ENCODE data around the gene C2CD4D.

The C2CD4D gene

GRCh38 chr1:151819976-151820623 lies 19.5 kb downstream of the C2CD4D start:
- Histone ChIP-seq H3K4me1 (ENCODE audit: insufficient read depth, low read length) (peaks cover 7% of the 10 kb centered on the region), H3K9me3 (ENCODE audit: insufficient read depth, low read depth, low read length) (no peaks in the 10 kb centered on the region), H3K9ac (ENCODE audit: low read depth, low read length) (no peak overlapping the region), H3K27ac (ENCODE audit: low read length) (no peak overlapping the region), H3K4me3 (ENCODE audit: low read length) (no peak overlapping the region), H3K36me3 (ENCODE audit: insufficient read depth, low read depth, low read length) (no peaks in the 10 kb centered on the region), H3K27me3 (ENCODE audit: insufficient read depth, low read length) (no peaks in the 10 kb centered on the region)

GRCh38 chr1:151819227-151819835 lies 20.3 kb downstream of the C2CD4D start:
- no peaks in the 10 kb centered on the region for H3K27me3 ChIP-seq (ENCODE audit: insufficient read depth, low read length)
- peaks cover 7% of the 10 kb centered on the region for H3K4me1 ChIP-seq (ENCODE audit: insufficient read depth, low read length)

GRCh38 chr1:151817353-151817730 lies 22.3 kb downstream of the C2CD4D start:
- H3K4me1 ChIP-seq (ENCODE audit: insufficient read depth, low read length), result peaks cover under 1% of the 10 kb centered on the region; the same call in 1 of the 2 replicates
- H3K27me3 ChIP-seq (ENCODE audit: insufficient read depth, low read length), result no peaks in the 10 kb centered on the region
- H3K9ac ChIP-seq (ENCODE audit: low read depth, low read length), result no peak overlapping the region
- no peaks in the 10 kb centered on the region for H3K9me3 ChIP-seq (ENCODE audit: insufficient read depth, low read depth, low read length)
- no peak overlapping the region for H3K4me3 ChIP-seq (ENCODE audit: low read length)
- no peak overlapping the region for H3K27ac ChIP-seq (ENCODE audit: low read length)
- H3K36me3 ChIP-seq (ENCODE audit: insufficient read depth, low read depth, low read length), result no peaks in the 10 kb centered on the region

More at GRCh38 chr1:151819227-151819835, 20.3 kb downstream of the C2CD4D start:
- Histone ChIP-seq H3K9ac (ENCODE audit: low read depth, low read length) (no peak overlapping the region), H3K4me3 (ENCODE audit: low read length) (no peak overlapping the region), H3K36me3 (ENCODE audit: insufficient read depth, low read depth, low read length) (no peaks in the 10 kb centered on the region), H3K9me3 (ENCODE audit: insufficient read depth, low read depth, low read length) (no peaks in the 10 kb centered on the region), H3K27ac (ENCODE audit: low read length) (no peak overlapping the region)

GRCh38 chr1:151816548-151817352 lies 22.9 kb downstream of the C2CD4D start:
- no peak overlapping the region for H3K27ac ChIP-seq (ENCODE audit: low read length)
- no peak overlapping the region for H3K9ac ChIP-seq (ENCODE audit: low read depth, low read length)
- H3K4me1 ChIP-seq (ENCODE audit: insufficient read depth, low read length), result no peaks in the 10 kb centered on the region
- no peaks in the 10 kb centered on the region for H3K9me3 ChIP-seq (ENCODE audit: insufficient read depth, low read depth, low read length)
- H3K4me3 ChIP-seq (ENCODE audit: low read length), result no peak overlapping the region
- H3K27me3 ChIP-seq (ENCODE audit: insufficient read depth, low read length), result no peaks in the 10 kb centered on the region
- H3K36me3 ChIP-seq (ENCODE audit: insufficient read depth, low read depth, low read length), result no peaks in the 10 kb centered on the region

GRCh38 chr1:151815716-151816327 lies 23.8 kb downstream of the C2CD4D start:
- H3K36me3 ChIP-seq (ENCODE audit: insufficient read depth, low read depth, low read length), result no peaks in the 10 kb centered on the region
- no peak overlapping the region for H3K4me3 ChIP-seq (ENCODE audit: low read length)
- H3K27ac ChIP-seq (ENCODE audit: low read length), result no peak overlapping the region
- H3K27me3 ChIP-seq (ENCODE audit: insufficient read depth, low read length), result no peaks in the 10 kb centered on the region
- no peak overlapping the region for H3K9ac ChIP-seq (ENCODE audit: low read depth, low read length)
- no peaks in the 10 kb centered on the region for H3K4me1 ChIP-seq (ENCODE audit: insufficient read depth, low read length)
- H3K9me3 ChIP-seq (ENCODE audit: insufficient read depth, low read depth, low read length), result no peaks in the 10 kb centered on the region

DNA sequence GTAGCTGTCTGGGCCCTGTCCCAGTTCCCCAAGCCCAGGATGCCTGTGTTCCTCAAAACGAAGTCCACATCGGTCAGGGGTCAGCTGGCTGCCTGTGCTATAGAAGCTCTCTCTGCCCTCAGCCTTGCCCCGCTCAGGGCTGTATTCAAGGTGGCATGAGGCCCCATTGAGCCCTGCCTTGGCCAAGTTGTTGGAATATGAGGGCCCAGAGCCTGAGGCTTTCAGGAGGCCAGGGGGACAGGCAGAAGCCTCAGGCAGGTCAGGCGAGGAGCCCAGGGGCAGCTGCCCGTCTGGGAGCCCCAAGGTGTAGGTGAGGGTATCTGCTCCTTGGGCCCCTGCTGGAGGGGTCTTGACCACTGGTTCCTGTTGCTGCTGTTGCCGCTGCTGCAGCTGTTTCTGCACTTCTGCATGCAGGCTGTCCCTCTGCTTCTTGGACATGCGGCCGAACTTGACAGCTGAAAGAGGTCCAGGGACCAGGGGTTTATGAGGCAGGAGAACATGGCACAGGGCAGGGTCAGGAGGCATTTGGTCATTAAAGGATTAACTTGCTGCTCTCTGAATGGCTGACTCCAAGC lies 24.6 kb downstream of the C2CD4D start:
- H3K9ac ChIP-seq (ENCODE audit: low read depth, low read length), result no peak overlapping the region
- no peaks in the 10 kb centered on the region for H3K9me3 ChIP-seq (ENCODE audit: insufficient read depth, low read depth, low read length)
- H3K4me3 ChIP-seq (ENCODE audit: low read length), result no peak overlapping the region
- no peaks in the 10 kb centered on the region for H3K36me3 ChIP-seq (ENCODE audit: insufficient read depth, low read depth, low read length)
- peaks cover 3% of the 10 kb centered on the region; the same call in 1 of the 2 replicates for H3K4me1 ChIP-seq (ENCODE audit: insufficient read depth, low read length)
- H3K27ac ChIP-seq (ENCODE audit: low read length), result no peak overlapping the region
- H3K27me3 ChIP-seq (ENCODE audit: insufficient read depth, low read length), result no peaks in the 10 kb centered on the region

DNA sequence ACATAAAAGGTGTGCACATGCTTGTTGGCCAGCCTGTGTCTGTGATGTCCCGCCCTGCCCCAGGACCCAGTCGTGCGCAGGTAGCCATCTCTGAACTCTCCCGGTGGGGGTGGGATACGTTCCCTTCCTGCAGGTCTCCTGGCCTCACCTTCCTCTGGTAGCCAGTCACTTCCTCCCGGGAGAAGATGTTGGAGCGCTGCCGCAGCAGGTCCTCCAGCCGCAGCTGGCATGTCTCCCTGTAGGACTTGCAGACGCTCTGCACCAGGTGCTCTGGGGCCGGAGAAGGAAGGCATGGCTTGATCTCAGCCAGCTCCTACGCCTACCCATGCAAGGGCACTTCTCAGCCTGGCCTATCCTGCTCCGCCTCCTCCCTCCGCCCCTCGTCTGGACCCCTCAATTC lies 25.2 kb downstream of the C2CD4D start:
- Histone ChIP-seq H3K9me3 (ENCODE audit: insufficient read depth, low read depth, low read length) (no peaks in the 10 kb centered on the region), H3K27me3 (ENCODE audit: insufficient read depth, low read length) (no peaks in the 10 kb centered on the region), H3K4me1 (ENCODE audit: insufficient read depth, low read length) (peaks cover 9% of the 10 kb centered on the region), H3K27ac (ENCODE audit: low read length) (no peak overlapping the region), H3K9ac (ENCODE audit: low read depth, low read length) (no peak overlapping the region), H3K4me3 (ENCODE audit: low read length) (no peak overlapping the region), H3K36me3 (ENCODE audit: insufficient read depth, low read depth, low read length) (no peaks in the 10 kb centered on the region)

GRCh38 chr1:151813271-151813977 lies 26.2 kb downstream of the C2CD4D start:
- Histone ChIP-seq H3K36me3 (ENCODE audit: insufficient read depth, low read depth, low read length) (no peaks in the 10 kb centered on the region), H3K27me3 (ENCODE audit: insufficient read depth, low read length) (no peaks in the 10 kb centered on the region), H3K4me1 (ENCODE audit: insufficient read depth, low read length) (peaks cover 11% of the 10 kb centered on the region), H3K4me3 (ENCODE audit: low read length) (no peak overlapping the region), H3K27ac (ENCODE audit: low read length) (no peak overlapping the region), H3K9ac (ENCODE audit: low read depth, low read length) (no peak overlapping the region), H3K9me3 (ENCODE audit: insufficient read depth, low read depth, low read length) (no peaks in the 10 kb centered on the region)

DNA sequence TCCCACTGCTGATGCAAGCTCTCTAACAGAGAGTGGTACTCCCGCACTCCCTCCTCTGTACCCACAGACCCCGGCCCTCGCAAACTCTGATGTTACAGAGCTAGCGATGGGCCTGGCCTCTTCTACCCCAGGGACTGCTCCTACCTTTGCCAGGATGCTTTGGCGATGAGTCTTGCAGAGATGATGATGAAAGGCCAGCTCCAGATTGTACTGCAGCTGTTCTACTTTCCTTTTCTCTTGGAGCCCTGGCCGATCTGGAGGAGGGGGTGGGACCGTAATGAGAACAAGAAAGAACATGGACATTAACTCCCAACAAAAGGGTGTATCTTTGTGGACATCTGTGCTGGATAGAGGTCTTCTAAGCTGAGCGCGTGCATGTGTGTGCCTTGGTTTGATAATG lies 28.4 kb downstream of the C2CD4D start:
- Histone ChIP-seq H3K36me3 (ENCODE audit: insufficient read depth, low read depth, low read length) (no peaks in the 10 kb centered on the region), H3K4me1 (ENCODE audit: insufficient read depth, low read length) (peaks cover 11% of the 10 kb centered on the region), H3K4me3 (ENCODE audit: low read length) (no peak overlapping the region), H3K27me3 (ENCODE audit: insufficient read depth, low read length) (no peaks in the 10 kb centered on the region), H3K9ac (ENCODE audit: low read depth, low read length) (no peak overlapping the region), H3K9me3 (ENCODE audit: insufficient read depth, low read depth, low read length) (no peaks in the 10 kb centered on the region), H3K27ac (ENCODE audit: low read length) (no peak overlapping the region)

- peak overlapping the region; percentile 32; the same call in 1 of the 2 replicates for H3K9ac ChIP-seq (ENCODE audit: low read depth, low read length)
These were observed 29.5 kb downstream of the C2CD4D start for GRCh38 chr1:151809985-151810556.

More at GRCh38 chr1:151809985-151810556, 29.5 kb downstream of the C2CD4D start:
- H3K27ac ChIP-seq (ENCODE audit: low read length), result no peak overlapping the region
- no peak overlapping the region for H3K4me3 ChIP-seq (ENCODE audit: low read length)
- H3K27me3 ChIP-seq (ENCODE audit: insufficient read depth, low read length), result no peaks in the 10 kb centered on the region
- peaks cover 11% of the 10 kb centered on the region for H3K4me1 ChIP-seq (ENCODE audit: insufficient read depth, low read length)
- no peaks in the 10 kb centered on the region for H3K36me3 ChIP-seq (ENCODE audit: insufficient read depth, low read depth, low read length)
- H3K9me3 ChIP-seq (ENCODE audit: insufficient read depth, low read depth, low read length), result no peaks in the 10 kb centered on the region

Data from iPS-20b (cell line).